ENCODE measurements around the gene CIB2.

Gene CIB2

GRCh38 chr15:78088773-78089080 lies 42.5 kb downstream of the CIB2 start:
- in situ Hi-C loops (cut with HindIII; ENCODE audit: low sequenced_read_pairs), result no loop called here

- in situ Hi-C loops (cut with HindIII; ENCODE audit: low sequenced_read_pairs), result no loop called here
Measured at GRCh38 chr15:78087951-78088772, 43.1 kb downstream of the CIB2 start.

- in situ Hi-C loops (cut with HindIII; ENCODE audit: low sequenced_read_pairs), result no loop called here
Measured at GRCh38 chr15:78085928-78086327, 45.3 kb downstream of the CIB2 start.

- in situ Hi-C loops (cut with HindIII; ENCODE audit: low sequenced_read_pairs), result no loop called here
Measured at GRCh38 chr15:78084449-78084750, 46.8 kb downstream of the CIB2 start.

GRCh38 chr15:78083687-78084448 lies 47.4 kb downstream of the CIB2 start:
- in situ Hi-C loops (cut with HindIII; ENCODE audit: low sequenced_read_pairs), result no loop called here

GRCh38 chr15:78083186-78083585 lies 48.1 kb downstream of the CIB2 start:
- in situ Hi-C loops (cut with HindIII; ENCODE audit: low sequenced_read_pairs), result no loop called here

- in situ Hi-C loops (cut with HindIII; ENCODE audit: low sequenced_read_pairs), result no loop called here
Measured at GRCh38 chr15:78082743-78083110, 48.5 kb downstream of the CIB2 start.

GRCh38 chr15:78082106-78082742 lies 49.0 kb downstream of the CIB2 start:
- in situ Hi-C loops (cut with HindIII; ENCODE audit: low sequenced_read_pairs), result no loop called here

GRCh38 chr15:78080088-78080460 lies 51.2 kb downstream of the CIB2 start:
- in situ Hi-C loops (cut with HindIII; ENCODE audit: low sequenced_read_pairs), result no loop called here

- in situ Hi-C loops (cut with HindIII; ENCODE audit: low sequenced_read_pairs), result no loop called here
Measured at GRCh38 chr15:78079298-78080087, 51.8 kb downstream of the CIB2 start.

- in situ Hi-C loops (cut with HindIII; ENCODE audit: low sequenced_read_pairs), result no loop called here
Measured at GRCh38 chr15:78077871-78078210, 53.4 kb downstream of the CIB2 start.

GRCh38 chr15:78077053-78077870 lies 54.0 kb downstream of the CIB2 start, which contains the start of gene TBC1D2B:
Gene TBC1D2B, minus strand, starts transcription at chr15:78077711. Its CDS starts 59 bp downstream, at chr15:78077652.
- in situ Hi-C loops (cut with HindIII; ENCODE audit: low sequenced_read_pairs), result no loop called here

- in situ Hi-C loops (cut with HindIII; ENCODE audit: low sequenced_read_pairs), result no loop called here
Measured at GRCh38 chr15:78076231-78077052, 54.8 kb downstream of the CIB2 start.

GRCh38 chr15:78075490-78076230 lies 55.6 kb downstream of the CIB2 start:
- in situ Hi-C loops (cut with HindIII; ENCODE audit: low sequenced_read_pairs), result no loop called here

GRCh38 chr15:78073046-78073787 lies 58.0 kb downstream of the CIB2 start:
- in situ Hi-C loops (cut with HindIII; ENCODE audit: low sequenced_read_pairs), result no loop called here

- in situ Hi-C loops (cut with HindIII; ENCODE audit: low sequenced_read_pairs), result no loop called here
Measured at GRCh38 chr15:78072080-78072892, 59.0 kb downstream of the CIB2 start.

GRCh38 chr15:78071383-78071782 lies 59.9 kb downstream of the CIB2 start:
- in situ Hi-C loops (cut with HindIII; ENCODE audit: low sequenced_read_pairs), result no loop called here

Measured in endothelial cell of hepatic sinusoid (primary cell).